ENCODE measurements around the gene AOX1. TPM values are rescaled to one million over a fixed set of nuclear protein-coding genes. Genes with fewer than 3 reads are reported as not detected.

AOX1 gene
- total and polyA plus RNA-seq, 10 of the 15 experiments (the other 5 are each of a cell fraction or from before 2014, with no cell fraction given), result 0.03 to 0.56 (median 0.19) TPM; not detected in 6

DNA sequence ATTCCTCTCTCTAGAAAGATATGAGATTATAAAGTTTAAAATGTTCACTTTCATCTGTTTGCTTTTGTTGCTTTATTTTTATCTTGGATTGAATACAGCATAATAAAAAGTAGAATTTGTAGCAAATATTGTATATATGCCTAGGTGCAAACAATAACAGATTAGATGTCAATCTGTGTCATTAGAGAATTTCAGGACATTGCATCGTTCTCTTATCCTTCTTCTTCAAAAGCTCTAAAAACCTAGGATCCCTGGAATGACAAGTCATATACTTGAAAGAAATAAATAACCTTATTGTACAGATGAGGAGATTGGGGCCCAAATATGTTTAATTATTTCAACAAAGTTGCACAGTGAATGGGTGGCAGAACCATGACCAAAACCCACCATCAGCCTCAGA, 123.1 kb downstream of the AOX1 start:
- Histone ChIP-seq H3K79me2 (ENCODE audit: control insufficient read depth, insufficient read depth, low read length) (no peaks in the 10 kb centered on the region), H3K4me3 (no peak overlapping the region), H3K27me3 (replicated peaks in 1 of 2; ENCODE audit: control insufficient read depth in 2 of 2, insufficient read depth in 2 of 2, low read length in 1 of 2) (peaks cover 0 to 2% of the 10 kb centered on the region in 2 experiments; a peak in 1 of 4 replicates), H3K27ac (ENCODE audit: control insufficient read depth, insufficient read depth) (no peak overlapping the region), H3K9me3 (replicated peaks; ENCODE audit: control insufficient read depth, insufficient read depth, low read length) (no peaks in the 10 kb centered on the region), H2AFZ (ENCODE audit: control insufficient read depth, low read depth, low read length) (no peak overlapping the region), H3K4me2 (ENCODE audit: control insufficient read depth, insufficient read depth) (no peak overlapping the region), H3K4me1 (ENCODE audit: control insufficient read depth, insufficient read depth, low read length) (peaks cover 7% of the 10 kb centered on the region), H3K36me3 (ENCODE audit: control insufficient read depth in 2 of 2, insufficient read depth in 2 of 2, low read length in 1 of 2) (no peaks in the 10 kb centered on the region), H3K9ac (ENCODE audit: control insufficient read depth, insufficient read depth, low read length) (no peak overlapping the region), H4K20me1 (ENCODE audit: control insufficient read depth, insufficient read depth) (no peaks in the 10 kb centered on the region)
- ChIA-PET RAD21 (ENCODE audit: unreplicated experiment) (no interaction called here), SMC1A (ENCODE audit: uncharacterized antibody, unreplicated experiment) (interaction anchor here (0.7 to 1.0 kb wide), 2 partner anchors 28 to 56 kb away, joined by 3 to 4 read pairs; no protein-coding TSS in a partner anchor), POLR2A (no interaction called here), CTCF (no interaction called here)
- no peak for DNase-seq (ENCODE audit: low read depth, low spot score)
- intact Hi-C loops (cut with micrococcal nuclease; ENCODE audit: unreplicated experiment), result no loop called here
- ATAC-seq, result no peak
- in situ Hi-C loops (cut with MboI), result loop anchor here (10.0 kb wide), 2 partner anchors 224 to 734 kb away; no protein-coding TSS in a partner anchor
- TF ChIP-seq NFYB (IDR thresholded peaks at IDR 0.05; ENCODE audit: insufficient read depth, low read depth, low read length) (no peak), STAT3 (IDR thresholded peaks at IDR 0.05; ENCODE audit: low read depth, low read length) (no peak), KDM1A (IDR thresholded peaks at IDR 0.05; ENCODE audit: borderline replicate concordance) (no peak), EP300 (IDR thresholded peaks at IDR 0.05; ENCODE audit: borderline replicate concordance in 1 of 2, control insufficient read depth in 1 of 2, low read depth in 2 of 2, low read length in 2 of 2) (no peak), BRCA1 (IDR thresholded peaks at IDR 0.05; ENCODE audit: low read depth, low read length) (no peak), RAD21 (IDR thresholded peaks at IDR 0.05; ENCODE audit: insufficient read depth, low read depth, low read length) (no peak), SREBF1 (IDR thresholded peaks at IDR 0.05; ENCODE audit: low read length) (no peak)
- TF ChIP-seq, protein P1, sequence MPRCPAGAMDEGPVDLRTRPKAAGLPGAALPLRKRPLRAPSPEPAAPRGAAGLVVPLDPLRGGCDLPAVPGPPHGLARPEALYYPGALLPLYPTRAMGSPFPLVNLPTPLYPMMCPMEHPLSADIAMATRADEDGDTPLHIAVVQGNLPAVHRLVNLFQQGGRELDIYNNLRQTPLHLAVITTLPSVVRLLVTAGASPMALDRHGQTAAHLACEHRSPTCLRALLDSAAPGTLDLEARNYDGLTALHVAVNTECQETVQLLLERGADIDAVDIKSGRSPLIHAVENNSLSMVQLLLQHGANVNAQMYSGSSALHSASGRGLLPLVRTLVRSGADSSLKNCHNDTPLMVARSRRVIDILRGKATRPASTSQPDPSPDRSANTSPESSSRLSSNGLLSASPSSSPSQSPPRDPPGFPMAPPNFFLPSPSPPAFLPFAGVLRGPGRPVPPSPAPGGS (IDR thresholded peaks at IDR 0.05; ENCODE audit: borderline replicate concordance, insufficient read depth, low read depth, low read length, poor library complexity, severe bottlenecking), result no peak
- TF ChIP-seq, protein P2, sequence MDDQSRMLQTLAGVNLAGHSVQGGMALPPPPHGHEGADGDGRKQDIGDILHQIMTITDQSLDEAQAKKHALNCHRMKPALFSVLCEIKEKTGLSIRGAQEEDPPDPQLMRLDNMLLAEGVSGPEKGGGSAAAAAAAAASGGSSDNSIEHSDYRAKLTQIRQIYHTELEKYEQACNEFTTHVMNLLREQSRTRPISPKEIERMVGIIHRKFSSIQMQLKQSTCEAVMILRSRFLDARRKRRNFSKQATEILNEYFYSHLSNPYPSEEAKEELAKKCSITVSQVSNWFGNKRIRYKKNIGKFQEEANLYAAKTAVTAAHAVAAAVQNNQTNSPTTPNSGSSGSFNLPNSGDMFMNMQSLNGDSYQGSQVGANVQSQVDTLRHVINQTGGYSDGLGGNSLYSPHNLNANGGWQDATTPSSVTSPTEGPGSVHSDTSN (IDR thresholded peaks at IDR 0.05; ENCODE audit: insufficient replicate concordance, low read depth, low read length), result no peak
- TF ChIP-seq, protein P3, sequence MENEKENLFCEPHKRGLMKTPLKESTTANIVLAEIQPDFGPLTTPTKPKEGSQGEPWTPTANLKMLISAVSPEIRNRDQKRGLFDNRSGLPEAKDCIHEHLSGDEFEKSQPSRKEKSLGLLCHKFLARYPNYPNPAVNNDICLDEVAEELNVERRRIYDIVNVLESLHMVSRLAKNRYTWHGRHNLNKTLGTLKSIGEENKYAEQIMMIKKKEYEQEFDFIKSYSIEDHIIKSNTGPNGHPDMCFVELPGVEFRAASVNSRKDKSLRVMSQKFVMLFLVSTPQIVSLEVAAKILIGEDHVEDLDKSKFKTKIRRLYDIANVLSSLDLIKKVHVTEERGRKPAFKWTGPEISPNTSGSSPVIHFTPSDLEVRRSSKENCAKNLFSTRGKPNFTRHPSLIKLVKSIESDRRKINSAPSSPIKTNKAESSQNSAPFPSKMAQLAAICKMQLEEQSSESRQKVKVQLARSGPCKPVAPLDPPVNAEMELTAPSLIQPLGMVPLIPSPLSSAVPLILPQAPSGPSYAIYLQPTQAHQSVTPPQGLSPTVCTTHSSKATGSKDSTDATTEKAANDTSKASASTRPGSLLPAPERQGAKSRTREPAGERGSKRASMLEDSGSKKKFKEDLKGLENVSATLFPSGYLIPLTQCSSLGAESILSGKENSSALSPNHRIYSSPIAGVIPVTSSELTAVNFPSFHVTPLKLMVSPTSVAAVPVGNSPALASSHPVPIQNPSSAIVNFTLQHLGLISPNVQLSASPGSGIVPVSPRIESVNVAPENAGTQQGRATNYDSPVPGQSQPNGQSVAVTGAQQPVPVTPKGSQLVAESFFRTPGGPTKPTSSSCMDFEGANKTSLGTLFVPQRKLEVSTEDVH (IDR thresholded peaks at IDR 0.05; ENCODE audit: low read depth, partially characterized antibody), result no peak
- TF ChIP-seq, protein P4, sequence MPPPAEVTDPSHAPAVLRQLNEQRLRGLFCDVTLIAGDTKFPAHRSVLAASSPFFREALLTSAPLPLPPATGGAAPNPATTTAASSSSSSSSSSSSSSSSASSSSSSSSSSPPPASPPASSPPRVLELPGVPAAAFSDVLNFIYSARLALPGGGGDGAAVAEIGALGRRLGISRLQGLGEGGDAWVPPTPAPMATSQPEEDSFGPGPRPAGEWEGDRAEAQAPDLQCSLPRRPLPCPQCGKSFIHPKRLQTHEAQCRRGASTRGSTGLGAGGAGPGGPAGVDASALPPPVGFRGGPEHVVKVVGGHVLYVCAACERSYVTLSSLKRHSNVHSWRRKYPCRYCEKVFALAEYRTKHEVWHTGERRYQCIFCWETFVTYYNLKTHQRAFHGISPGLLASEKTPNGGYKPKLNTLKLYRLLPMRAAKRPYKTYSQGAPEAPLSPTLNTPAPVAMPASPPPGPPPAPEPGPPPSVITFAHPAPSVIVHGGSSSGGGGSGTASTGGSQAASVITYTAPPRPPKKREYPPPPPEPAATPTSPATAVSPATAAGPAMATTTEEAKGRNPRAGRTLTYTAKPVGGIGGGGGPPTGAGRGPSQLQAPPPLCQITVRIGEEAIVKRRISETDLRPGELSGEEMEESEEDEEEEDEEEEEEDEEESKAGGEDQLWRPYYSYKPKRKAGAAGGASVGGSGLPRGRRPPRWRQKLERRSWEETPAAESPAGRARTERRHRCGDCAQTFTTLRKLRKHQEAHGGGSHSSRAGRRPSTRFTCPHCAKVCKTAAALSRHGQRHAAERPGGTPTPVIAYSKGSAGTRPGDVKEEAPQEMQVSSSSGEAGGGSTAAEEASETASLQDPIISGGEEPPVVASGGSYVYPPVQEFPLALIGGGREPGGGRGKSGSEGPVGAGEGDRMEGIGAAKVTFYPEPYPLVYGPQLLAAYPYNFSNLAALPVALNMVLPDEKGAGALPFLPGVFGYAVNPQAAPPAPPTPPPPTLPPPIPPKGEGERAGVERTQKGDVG (CRISPR knock-in tag; IDR thresholded peaks at IDR 0.05), result no peak
- WGBS (ENCODE audit: insufficient coverage, insufficient replicate concordance, low lambda C conversion rate, missing lambda C conversion rate), result 68% methylated on average over 1 of the region's 1 CpG
- no TSS peak for BruUV-seq (replicated peaks)
- FAIRE-seq, result no peak

Data from GM12878 (cell line).